GM18505 (cell line): ENCODE results near the gene ASTN1.

ENCODE experiments used
- ATAC-seq: cut with Tn5 transposase; IDR thresholded peaks from one replicate; pipeline ENCODE4 v1.9.1; 2021; ENCODE audit not compliant: unreplicated experiment
- POLR2A ChIP-seq: IDR thresholded peaks from 4 replicates; pipeline ENCODE4 v1.6.1; 2011; ENCODE audit warnings: borderline replicate concordance; ENCODE audit not compliant: insufficient read depth, insufficient read length; ENCODE audit errors: extremely low read depth

Gene ASTN1

GRCh38 chr1:177137814-177138213 lies 26.7 kb downstream of the ASTN1 start:
- no peak for ATAC-seq
- TF ChIP-seq POLR2A, result no peak

DNA sequence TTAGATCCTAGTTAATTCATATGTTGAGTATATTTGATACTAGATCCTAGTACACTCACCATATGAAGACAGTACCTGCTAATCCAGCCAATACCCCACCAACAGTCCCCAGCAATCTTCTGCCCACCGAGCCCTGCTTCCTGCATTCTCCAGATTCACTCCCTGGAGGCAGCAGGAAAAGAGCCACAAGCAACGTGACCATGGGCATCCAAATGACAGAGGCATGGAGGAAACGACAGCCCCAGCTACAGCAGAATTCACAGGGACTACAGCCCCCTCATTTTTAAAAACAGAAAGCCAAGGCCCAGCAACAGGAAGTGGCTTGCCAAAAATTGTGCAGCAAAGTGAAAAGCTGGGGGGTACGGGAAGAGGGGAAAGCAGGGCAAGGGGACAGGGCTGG lies 29.3 kb downstream of the ASTN1 start:
- no peak for ATAC-seq
- TF ChIP-seq POLR2A, result no peak

- no peak for ATAC-seq
- TF ChIP-seq POLR2A, result no peak
These were observed 30.5 kb downstream of the ASTN1 start for GRCh38 chr1:177133977-177134538.

- no peak for ATAC-seq
- no peak for TF ChIP-seq POLR2A
These were observed 32.4 kb downstream of the ASTN1 start for GRCh38 chr1:177132141-177132540.

GRCh38 chr1:177131723-177132122 lies 32.8 kb downstream of the ASTN1 start:
- TF ChIP-seq POLR2A, result no peak
- no peak for ATAC-seq

DNA sequence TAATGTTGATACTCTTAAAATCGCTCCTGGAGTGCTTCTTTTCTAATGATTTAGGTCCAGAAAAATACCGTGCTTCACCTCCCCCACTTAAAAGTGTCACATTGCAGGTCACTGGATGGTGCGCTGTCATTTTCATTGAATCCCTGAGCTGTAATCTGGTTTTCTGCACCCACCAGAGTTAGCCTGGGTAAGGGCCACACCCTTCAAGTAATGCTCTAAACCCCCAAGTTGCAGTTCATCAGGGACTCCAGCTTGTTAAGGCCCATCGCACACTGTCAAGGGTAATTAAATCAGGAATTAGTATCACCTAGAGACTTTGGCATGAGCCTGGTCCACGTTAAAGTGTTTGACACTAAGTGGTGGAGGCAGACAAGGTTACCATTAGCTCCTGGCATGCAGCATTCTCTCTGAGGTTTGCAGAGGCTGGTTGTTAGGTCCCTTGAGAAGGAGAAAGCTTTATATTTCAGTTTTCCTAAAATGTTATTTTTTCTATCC lies 34.0 kb downstream of the ASTN1 start:
- no peak for TF ChIP-seq POLR2A
- ATAC-seq, result no peak

DNA sequence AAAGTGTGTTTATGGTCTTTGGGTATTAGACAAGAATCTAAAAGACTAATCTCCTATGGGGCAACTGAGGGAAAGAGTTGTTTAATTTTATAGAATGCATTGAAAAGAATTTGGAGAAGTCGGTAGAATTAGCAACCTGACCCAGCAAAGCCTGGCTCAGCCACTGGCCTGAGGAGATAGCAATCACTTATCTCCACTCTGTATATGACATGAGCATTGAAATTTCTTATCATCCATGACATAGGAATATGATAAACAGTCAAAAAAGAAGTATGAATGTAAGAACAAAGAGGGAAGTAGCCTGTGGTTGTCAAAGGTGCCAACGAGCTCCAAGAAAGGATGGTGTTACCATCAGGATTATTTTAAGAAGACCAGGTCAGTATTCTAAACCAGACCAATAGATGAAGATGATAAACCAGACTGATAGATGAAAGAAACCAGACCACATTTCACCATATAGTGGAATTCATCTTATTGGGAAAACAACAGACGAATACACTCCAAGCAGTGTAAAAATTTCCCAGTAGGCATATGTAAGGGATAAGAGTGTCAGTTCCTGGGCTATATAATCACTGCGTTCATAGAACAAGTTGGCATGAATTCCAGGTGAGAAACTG lies 35.7 kb downstream of the ASTN1 start:
- no peak for ATAC-seq
- TF ChIP-seq POLR2A, result no peak

GRCh38 chr1:177126267-177126666 lies 38.2 kb downstream of the ASTN1 start:
- ATAC-seq, result no peak
- no peak for TF ChIP-seq POLR2A

- ATAC-seq, result no peak
- no peak for TF ChIP-seq POLR2A
These were observed 39.8 kb downstream of the ASTN1 start for GRCh38 chr1:177124577-177125278.

DNA sequence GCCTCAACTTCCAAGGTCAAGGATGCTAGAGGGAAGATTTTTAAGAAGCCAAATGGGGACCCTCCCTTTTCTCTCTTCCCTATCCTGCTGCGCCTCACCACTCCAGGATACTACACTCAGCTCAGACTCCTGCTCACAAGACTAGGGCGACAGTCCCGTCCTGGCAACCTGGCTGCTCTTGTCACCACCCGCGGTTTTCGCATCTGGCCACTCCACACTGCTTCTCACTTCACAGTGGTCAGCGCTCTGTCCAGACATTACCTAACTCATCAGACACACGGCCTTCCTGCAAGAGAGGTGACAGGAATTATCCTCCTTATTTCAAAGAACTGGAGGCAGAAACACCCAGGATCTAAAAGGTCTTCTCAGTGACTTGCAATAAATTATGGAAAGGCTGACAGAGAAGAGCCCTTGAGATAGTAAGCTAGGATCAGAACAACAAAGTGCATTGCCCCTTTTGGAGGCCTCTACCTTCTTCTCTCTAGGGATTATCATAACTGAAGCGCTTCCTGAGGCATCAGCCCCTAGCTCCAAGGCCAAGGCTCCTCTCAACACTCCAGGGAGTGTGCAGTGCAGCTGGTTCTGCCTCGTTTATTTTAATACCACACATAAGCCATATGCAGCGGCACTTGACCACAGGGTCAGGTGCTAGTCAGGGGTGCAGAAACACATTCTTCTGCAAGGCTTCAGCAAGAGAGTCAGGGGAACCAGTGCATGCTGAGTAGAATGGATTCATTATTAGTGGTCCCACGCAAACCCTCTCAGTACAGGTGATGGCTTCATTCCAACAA lies 41.9 kb downstream of the ASTN1 start:
- TF ChIP-seq POLR2A, result no peak
- ATAC-seq, result no peak

DNA sequence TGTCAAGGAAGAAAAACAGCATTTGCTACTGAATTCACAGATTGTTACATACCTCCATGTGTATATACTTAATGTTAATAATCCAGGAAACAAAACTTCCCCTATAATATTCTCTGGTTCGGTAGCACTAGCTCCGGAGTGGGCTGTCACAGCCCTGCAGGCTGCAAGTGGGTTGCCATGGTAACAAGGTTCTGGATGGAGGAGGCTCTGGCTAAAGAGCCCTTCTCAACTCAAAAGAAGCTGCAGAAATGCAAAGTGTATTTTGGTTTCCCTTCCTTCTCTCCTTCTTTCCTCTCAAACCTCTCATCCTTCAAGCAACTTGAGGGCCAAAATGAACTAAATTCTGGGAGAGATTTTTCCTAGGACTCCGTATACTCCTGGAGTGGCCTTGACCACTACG lies 45.2 kb downstream of the ASTN1 start:
- no peak for ATAC-seq
- no peak for TF ChIP-seq POLR2A

DNA sequence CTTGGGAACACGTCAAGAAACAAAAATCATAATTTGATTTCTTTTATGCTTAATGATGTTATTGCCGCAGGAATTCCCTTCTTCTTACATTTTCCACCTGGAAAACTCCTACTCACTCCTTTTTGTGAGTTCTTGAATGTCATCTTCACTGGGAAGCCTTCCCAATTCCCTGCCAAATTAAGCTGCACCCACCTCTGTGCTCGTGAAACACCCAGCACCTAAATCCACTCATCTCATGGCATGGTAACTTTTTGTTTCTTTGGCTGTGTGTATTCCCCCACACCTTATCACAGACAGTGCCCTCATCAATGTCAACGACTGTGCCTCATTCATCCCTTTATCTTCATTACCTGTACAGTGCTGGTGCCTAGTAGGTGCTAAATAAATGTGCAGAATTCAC lies 45.6 kb downstream of the ASTN1 start:
- no peak for ATAC-seq
- no peak for TF ChIP-seq POLR2A

DNA sequence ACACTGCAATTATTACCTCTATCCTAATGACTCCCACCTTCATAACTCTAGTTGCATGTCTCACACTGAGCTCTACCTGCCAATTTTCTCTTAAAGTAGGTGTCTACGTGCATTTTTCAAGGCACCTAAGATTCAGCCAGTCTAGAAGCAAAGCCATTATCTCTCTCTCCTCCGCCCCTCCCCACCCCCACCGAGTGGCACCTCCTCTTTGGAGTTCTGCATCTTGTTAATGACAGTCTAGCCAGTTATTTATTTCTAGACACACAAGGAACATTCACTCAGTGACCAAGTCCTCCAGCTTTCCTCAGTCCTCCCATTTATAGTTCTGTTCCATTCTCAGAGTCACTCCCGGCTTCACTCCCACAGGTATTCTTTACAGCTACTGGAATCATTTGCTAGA lies 47.6 kb downstream of the ASTN1 start:
- ATAC-seq, result no peak

More for the DNA sequence above, 47.6 kb downstream of the ASTN1 start:
- TF ChIP-seq POLR2A, result no peak
